HG03280 (cell line): ENCODE measurements around the gene NCOR2.

Experiments used
- ATAC-seq: cut with Tn5 transposase; IDR thresholded peaks from one replicate; pipeline ENCODE4 v1.9.1; 2021; ENCODE audit warnings: mild to moderate bottlenecking, moderate library complexity; ENCODE audit not compliant: unreplicated experiment

NCOR2 gene

GRCh38 chr12:124529565-124530276, 37.7 kb downstream of the NCOR2 start:
- ATAC-seq, result no peak

- ATAC-seq, result no peak
These were observed 39.4 kb downstream of the NCOR2 start for GRCh38 chr12:124527861-124528561.

- no peak for ATAC-seq
These were observed 41.3 kb downstream of the NCOR2 start for GRCh38 chr12:124525927-124526692.

- no peak for ATAC-seq
These were observed 42.0 kb downstream of the NCOR2 start for GRCh38 chr12:124525455-124525854.

GRCh38 chr12:124524231-124524925, 43.0 kb downstream of the NCOR2 start:
- ATAC-seq, result no peak

- no peak for ATAC-seq
These were observed 44.3 kb downstream of the NCOR2 start for GRCh38 chr12:124523071-124523470.

GRCh38 chr12:124520907-124521306, 46.5 kb downstream of the NCOR2 start:
- ATAC-seq, result no peak

GRCh38 chr12:124520265-124520701, 47.1 kb downstream of the NCOR2 start:
- no peak for ATAC-seq

- no peak for ATAC-seq
These were observed 47.7 kb downstream of the NCOR2 start for GRCh38 chr12:124519746-124520145.

- no peak for ATAC-seq
These were observed 49.1 kb downstream of the NCOR2 start for GRCh38 chr12:124518051-124518932.
